GM12878 (cell line): ENCODE results near the gene TELO2. TPM values are rescaled to one million over a fixed set of nuclear protein-coding genes. Genes with fewer than 3 reads are reported as not detected.

Experiments
- ATAC-seq: fragments of 200-7000 bp; cut with Tn5 transposase; 3 replicates; pipeline ENCODE4 v1.9.1; 2020; ENCODE audit warnings: mild to moderate bottlenecking, moderate library complexity
- BruUV-seq: library from RNA; stranded (reverse); fragments of 400-500 nt; replicated peaks from 2 replicates; lab custom pipeline; 2021; lab: Mats Ljungman, UMichigan
- CTCF ChIA-PET: fragments of 300-600 bp; sonication (Branson Sonifier 250); formaldehyde crosslinking; extraction: SDS; loops from one replicate; lab custom pipeline; 2021; ENCODE audit warnings: inconsistent platforms; lab: Yijun Ruan, JAX
- POLR2A ChIA-PET: fragments of 350-600 bp; formaldehyde crosslinking; extraction: SDS; loops from one replicate; lab custom pipeline; 2021; ENCODE audit warnings: inconsistent platforms; lab: Charles Lee
- RAD21 ChIA-PET: fragments of 300-600 bp; sonication (Branson Sonifier 250); formaldehyde crosslinking; loops from one replicate; lab custom pipeline; 2023; ENCODE audit warnings: antibody characterized with exemption; ENCODE audit not compliant: unreplicated experiment; lab: Charles Lee
- SMC1A ChIA-PET: fragments of 300-600 bp; sonication (Branson Sonifier 250); formaldehyde crosslinking; loops from one replicate; lab custom pipeline; 2023; ENCODE audit not compliant: unreplicated experiment, uncharacterized antibody; lab: Charles Lee
- DNase-seq: peaks from one replicate; pipeline ENCODE4 v3.0.0-alpha.2; 2011; ENCODE audit warnings: low read depth, low spot score
- FAIRE-seq: peaks from 3 replicates; lab custom pipeline; 2011; peaks lifted over from hg19 to GRCh38; lab: Jason Lieb, UNC
- H2AFZ ChIP-seq: 2 replicates; pipeline ENCODE4 v1.6.0; 2011; ENCODE audit warnings: low read depth, low read length, control low read depth; ENCODE audit not compliant: control insufficient read depth
- H3K27ac ChIP-seq: 2 replicates; pipeline ENCODE4 v1.5.1; 2011; ENCODE audit warnings: control low read depth; ENCODE audit not compliant: control insufficient read depth, insufficient read depth
- H3K27me3 ChIP-seq, 2 experiments: replicated peaks in 1 of 2; 2 replicates each; pipeline versions ENCODE4 v1.6.0 to v1.6.1; 2011; ENCODE audit warnings: low read length in 1 of 2; ENCODE audit not compliant: control insufficient read depth in 2 of 2, insufficient read depth in 2 of 2
- H3K36me3 ChIP-seq, 2 experiments: 2 replicates each; pipeline ENCODE4 v1.5.1; 2011; ENCODE audit warnings: low read length in 1 of 2; ENCODE audit not compliant: control insufficient read depth in 2 of 2, insufficient read depth in 2 of 2
- H3K4me1 ChIP-seq: 2 replicates; pipeline ENCODE4 v1.6.1; 2011; ENCODE audit warnings: mild to moderate bottlenecking, low read length, moderate library complexity, mixed read lengths; ENCODE audit not compliant: control insufficient read depth, insufficient read depth
- H3K4me2 ChIP-seq: 2 replicates; pipeline ENCODE4 v1.6.0; 2011; ENCODE audit warnings: control low read depth; ENCODE audit not compliant: control insufficient read depth, insufficient read depth
- H3K4me3 ChIP-seq: fragments of 200-600 bp; sonication (generic); 2 replicates; pipeline ENCODE4 v1.5.1; 2016
- H3K79me2 ChIP-seq: 2 replicates; pipeline ENCODE4 v1.6.0; 2011; ENCODE audit warnings: low read length; ENCODE audit not compliant: control insufficient read depth, insufficient read depth
- H3K9ac ChIP-seq: 2 replicates; pipeline ENCODE4 v1.8.0; 2011; ENCODE audit warnings: low read length, control low read depth, mixed read lengths; ENCODE audit not compliant: control insufficient read depth, insufficient read depth
- H3K9me3 ChIP-seq: replicated peaks from 3 replicates; pipeline ENCODE4 v1.5.1; 2011; ENCODE audit warnings: mild to moderate bottlenecking, low read length; ENCODE audit not compliant: control insufficient read depth, insufficient read depth
- H4K20me1 ChIP-seq: 2 replicates; pipeline ENCODE4 v1.6.0; 2011; ENCODE audit not compliant: control insufficient read depth, insufficient read depth
- CBX5 ChIP-seq: sonication (generic); IDR thresholded peaks from 2 replicates; pipeline ENCODE4 v1.6.1; 2016; ENCODE audit warnings: low read depth, moderate library complexity, mild to moderate bottlenecking, inconsistent platforms
- CREB1 ChIP-seq: IDR thresholded peaks from 2 replicates; pipeline ENCODE4 v1.6.1; 2012; ENCODE audit warnings: low read depth, mild to moderate bottlenecking, inconsistent platforms
- RB1 ChIP-seq: fragments of 450-650 bp; formaldehyde crosslinking; IDR thresholded peaks from 2 replicates; pipeline ENCODE4 v1.6.1; 2017; ENCODE audit warnings: mild to moderate bottlenecking, borderline replicate concordance
- YY1 ChIP-seq: IDR thresholded peaks from 2 replicates; pipeline ENCODE4 v1.6.1; 2011; ENCODE audit warnings: low read depth, mild to moderate bottlenecking, low read length
- ZBTB11 ChIP-seq: fragments of 450-650 bp; formaldehyde crosslinking; IDR thresholded peaks from 2 replicates; pipeline ENCODE4 v1.5.0; 2022; ENCODE audit warnings: mild to moderate bottlenecking, missing genetic modification characterization
- ZZZ3 ChIP-seq: IDR thresholded peaks from 2 replicates; pipeline ENCODE4 v1.6.1; 2011; ENCODE audit warnings: low read depth; ENCODE audit not compliant: control insufficient read depth, insufficient read length
- WGBS: methylation state at CpG from one replicate; pipeline ENCODE4 v1.1.6; 2016; ENCODE audit warnings: low lambda C conversion rate; ENCODE audit not compliant: insufficient replicate concordance, insufficient coverage; ENCODE audit errors: missing lambda C conversion rate; 5-methylcytosine and 5-hydroxymethylcytosine counted together
- in situ Hi-C: fragments of 300-500 bp; cut with MboI; formaldehyde crosslinking; loops from 9 replicates; pipeline ENCODE4 v1.14.3; 2018; ENCODE audit warnings: mixed read lengths
- intact Hi-C: fragments of 100-400 bp; cut with micrococcal nuclease; formaldehyde crosslinking; loops from one replicate; pipeline ENCODE4 v1.14.2; 2022; ENCODE audit not compliant: unreplicated experiment
- polyA plus RNA-seq, 11 experiments: library from polyadenylated mRNA; depleted of rRNA in 4 of 11; unstranded in 6 of 11; stranded (reverse) in 5 of 11; fragments of >200 nt; fragmentation: Nextera tagmentation in 4 of 11; fragmentation: Illumina TruSeq in 1 of 11; extraction: Ambion mirVana in 4 of 11; extraction: Trizol in 1 of 11; gene quantifications; 1 replicate in 1 of 11; 2 replicates in 10 of 11; pipeline versions ENCODE4 v1.2.1 to v1.2.3, GENCODE V29; 2011 to 2016; ENCODE audit warnings: inconsistent platforms in 2 of 11, missing spikeins in 2 of 11, low read depth in 1 of 11
- total RNA-seq, 4 experiments: library from RNA; depleted of rRNA in 3 of 4; stranded (reverse); fragments of >200 nt in 3 of 4; fragmentation: Illumina TruSeq in 1 of 4; extraction: Trizol in 1 of 4; gene quantifications; 2 replicates each; pipeline versions ENCODE4 v1.2.1 to v1.2.3, GENCODE V29; 2013 to 2021
- TF ChIP-seq, protein P1 (sequence below): fragments of 150-350 bp; IDR thresholded peaks from 2 replicates; pipeline ENCODE4 v1.6.1; 2016; ENCODE audit warnings: low read depth, low read length
- TF ChIP-seq, protein P2 (sequence below): IDR thresholded peaks from 2 replicates; pipeline ENCODE4 v1.6.1; 2012; ENCODE audit warnings: improper control_type of control experiment, low read depth, low read length; ENCODE audit not compliant: insufficient replicate concordance

Gene TELO2
- total and polyA plus RNA-seq, 10 of the 15 experiments (the other 5 are each of a cell fraction or from before 2014, with no cell fraction given): 0.55 to 72.8 (median 18.6) TPM

GRCh38 chr16:1520461-1520860 is 27.3 kb downstream of the TELO2 start (continued):
- TF ChIP-seq CREB1: no peak

- H3K27me3 ChIP-seq: no peaks in the 10 kb centered on the region
- ChIA-PET POLR2A (interaction anchor here (0.5 kb wide), 1 partner anchor 67 kb away, joined by 3 read pairs; no protein-coding TSS in a partner anchor), CTCF (no interaction called here), RAD21 (no interaction called here), SMC1A (no interaction called here)
- in situ Hi-C loops: no loop called here
- H3K4me3 ChIP-seq: no peak overlapping the region
- FAIRE-seq: no peak
- ATAC-seq: no peak
- H3K4me1 ChIP-seq: no peaks in the 10 kb centered on the region
- H3K27ac ChIP-seq: no peak overlapping the region
- no peak overlapping the region for H3K9ac ChIP-seq
- H3K36me3 ChIP-seq: no peaks in the 10 kb centered on the region
- BruUV-seq: no TSS peak
- H3K79me2 ChIP-seq: no peaks in the 10 kb centered on the region
- H3K4me2 ChIP-seq: no peak overlapping the region
- H3K9me3 ChIP-seq: no peaks in the 10 kb centered on the region
- DNase-seq: no peak
- no peaks in the 10 kb centered on the region for H4K20me1 ChIP-seq
- 70% methylated on average over 30 of the region's 30 CpGs for WGBS
- intact Hi-C loops: no loop called here
- H2AFZ ChIP-seq: no peak overlapping the region
- no peak for TF ChIP-seq CBX5
- TF ChIP-seq, protein P1, sequence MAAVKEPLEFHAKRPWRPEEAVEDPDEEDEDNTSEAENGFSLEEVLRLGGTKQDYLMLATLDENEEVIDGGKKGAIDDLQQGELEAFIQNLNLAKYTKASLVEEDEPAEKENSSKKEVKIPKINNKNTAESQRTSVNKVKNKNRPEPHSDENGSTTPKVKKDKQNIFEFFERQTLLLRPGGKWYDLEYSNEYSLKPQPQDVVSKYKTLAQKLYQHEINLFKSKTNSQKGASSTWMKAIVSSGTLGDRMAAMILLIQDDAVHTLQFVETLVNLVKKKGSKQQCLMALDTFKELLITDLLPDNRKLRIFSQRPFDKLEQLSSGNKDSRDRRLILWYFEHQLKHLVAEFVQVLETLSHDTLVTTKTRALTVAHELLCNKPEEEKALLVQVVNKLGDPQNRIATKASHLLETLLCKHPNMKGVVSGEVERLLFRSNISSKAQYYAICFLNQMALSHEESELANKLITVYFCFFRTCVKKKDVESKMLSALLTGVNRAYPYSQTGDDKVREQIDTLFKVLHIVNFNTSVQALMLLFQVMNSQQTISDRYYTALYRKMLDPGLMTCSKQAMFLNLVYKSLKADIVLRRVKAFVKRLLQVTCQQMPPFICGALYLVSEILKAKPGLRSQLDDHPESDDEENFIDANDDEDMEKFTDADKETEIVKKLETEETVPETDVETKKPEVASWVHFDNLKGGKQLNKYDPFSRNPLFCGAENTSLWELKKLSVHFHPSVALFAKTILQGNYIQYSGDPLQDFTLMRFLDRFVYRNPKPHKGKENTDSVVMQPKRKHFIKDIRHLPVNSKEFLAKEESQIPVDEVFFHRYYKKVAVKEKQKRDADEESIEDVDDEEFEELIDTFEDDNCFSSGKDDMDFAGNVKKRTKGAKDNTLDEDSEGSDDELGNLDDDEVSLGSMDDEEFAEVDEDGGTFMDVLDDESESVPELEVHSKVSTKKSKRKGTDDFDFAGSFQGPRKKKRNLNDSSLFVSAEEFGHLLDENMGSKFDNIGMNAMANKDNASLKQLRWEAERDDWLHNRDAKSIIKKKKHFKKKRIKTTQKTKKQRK: no peak
- TF ChIP-seq ZBTB11 (CRISPR knock-in tag): no peak
- TF ChIP-seq, protein P2, sequence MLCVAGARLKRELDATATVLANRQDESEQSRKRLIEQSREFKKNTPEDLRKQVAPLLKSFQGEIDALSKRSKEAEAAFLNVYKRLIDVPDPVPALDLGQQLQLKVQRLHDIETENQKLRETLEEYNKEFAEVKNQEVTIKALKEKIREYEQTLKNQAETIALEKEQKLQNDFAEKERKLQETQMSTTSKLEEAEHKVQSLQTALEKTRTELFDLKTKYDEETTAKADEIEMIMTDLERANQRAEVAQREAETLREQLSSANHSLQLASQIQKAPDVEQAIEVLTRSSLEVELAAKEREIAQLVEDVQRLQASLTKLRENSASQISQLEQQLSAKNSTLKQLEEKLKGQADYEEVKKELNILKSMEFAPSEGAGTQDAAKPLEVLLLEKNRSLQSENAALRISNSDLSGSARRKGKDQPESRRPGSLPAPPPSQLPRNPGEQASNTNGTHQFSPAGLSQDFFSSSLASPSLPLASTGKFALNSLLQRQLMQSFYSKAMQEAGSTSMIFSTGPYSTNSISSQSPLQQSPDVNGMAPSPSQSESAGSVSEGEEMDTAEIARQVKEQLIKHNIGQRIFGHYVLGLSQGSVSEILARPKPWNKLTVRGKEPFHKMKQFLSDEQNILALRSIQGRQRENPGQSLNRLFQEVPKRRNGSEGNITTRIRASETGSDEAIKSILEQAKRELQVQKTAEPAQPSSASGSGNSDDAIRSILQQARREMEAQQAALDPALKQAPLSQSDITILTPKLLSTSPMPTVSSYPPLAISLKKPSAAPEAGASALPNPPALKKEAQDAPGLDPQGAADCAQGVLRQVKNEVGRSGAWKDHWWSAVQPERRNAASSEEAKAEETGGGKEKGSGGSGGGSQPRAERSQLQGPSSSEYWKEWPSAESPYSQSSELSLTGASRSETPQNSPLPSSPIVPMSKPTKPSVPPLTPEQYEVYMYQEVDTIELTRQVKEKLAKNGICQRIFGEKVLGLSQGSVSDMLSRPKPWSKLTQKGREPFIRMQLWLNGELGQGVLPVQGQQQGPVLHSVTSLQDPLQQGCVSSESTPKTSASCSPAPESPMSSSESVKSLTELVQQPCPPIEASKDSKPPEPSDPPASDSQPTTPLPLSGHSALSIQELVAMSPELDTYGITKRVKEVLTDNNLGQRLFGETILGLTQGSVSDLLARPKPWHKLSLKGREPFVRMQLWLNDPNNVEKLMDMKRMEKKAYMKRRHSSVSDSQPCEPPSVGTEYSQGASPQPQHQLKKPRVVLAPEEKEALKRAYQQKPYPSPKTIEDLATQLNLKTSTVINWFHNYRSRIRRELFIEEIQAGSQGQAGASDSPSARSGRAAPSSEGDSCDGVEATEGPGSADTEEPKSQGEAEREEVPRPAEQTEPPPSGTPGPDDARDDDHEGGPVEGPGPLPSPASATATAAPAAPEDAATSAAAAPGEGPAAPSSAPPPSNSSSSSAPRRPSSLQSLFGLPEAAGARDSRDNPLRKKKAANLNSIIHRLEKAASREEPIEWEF: no peak
- TF ChIP-seq RB1: no peak
- no peak for TF ChIP-seq YY1
- no peak for TF ChIP-seq ZZZ3
Measured at GRCh38 chr16:1523581-1524245, 30.6 kb downstream of the TELO2 start.
